NT2/D1 (cell line): ENCODE measurements around the gene RRAS.

Experiments
- DNase-seq: peaks from one replicate; pipeline ENCODE4 v3.0.0-alpha.2; 2011; ENCODE audit warnings: low read depth, low spot score
- H3K27me3 ChIP-seq: 2 replicates; pipeline ENCODE4 v1.6.0; 2011; ENCODE audit warnings: mild to moderate bottlenecking; ENCODE audit not compliant: insufficient read length, insufficient read depth
- H3K36me3 ChIP-seq: 2 replicates; pipeline ENCODE4 v1.6.1; 2011; ENCODE audit warnings: mild to moderate bottlenecking, low read length, mixed read lengths; ENCODE audit not compliant: insufficient read depth, insufficient read length
- H3K4me1 ChIP-seq: 2 replicates; pipeline ENCODE4 v1.5.1; 2011; ENCODE audit not compliant: insufficient read depth, insufficient read length
- H3K4me3 ChIP-seq: 2 replicates; pipeline ENCODE4 v1.5.1; 2011; ENCODE audit warnings: low read depth; ENCODE audit not compliant: insufficient read length
- H3K9ac ChIP-seq: 2 replicates; pipeline ENCODE4 v1.6.0; 2011; ENCODE audit warnings: low read depth; ENCODE audit not compliant: insufficient read length
- H3K9me3 ChIP-seq: 2 replicates; pipeline ENCODE4 v1.5.1; 2011; ENCODE audit warnings: mild to moderate bottlenecking, low read length; ENCODE audit not compliant: insufficient read depth
- SUZ12 ChIP-seq: IDR thresholded peaks from 2 replicates; pipeline ENCODE4 v1.6.1; 2011; ENCODE audit not compliant: insufficient read length, insufficient read depth; ENCODE audit errors: extremely low read depth
- YY1 ChIP-seq: IDR thresholded peaks from 2 replicates; pipeline ENCODE4 v1.6.1; 2011; ENCODE audit not compliant: insufficient read length, insufficient read depth
- ZNF274 ChIP-seq: IDR thresholded peaks from 2 replicates; pipeline ENCODE4 v1.6.1; 2011; ENCODE audit warnings: mild to moderate bottlenecking, low read depth, low read length

RRAS gene

DNA sequence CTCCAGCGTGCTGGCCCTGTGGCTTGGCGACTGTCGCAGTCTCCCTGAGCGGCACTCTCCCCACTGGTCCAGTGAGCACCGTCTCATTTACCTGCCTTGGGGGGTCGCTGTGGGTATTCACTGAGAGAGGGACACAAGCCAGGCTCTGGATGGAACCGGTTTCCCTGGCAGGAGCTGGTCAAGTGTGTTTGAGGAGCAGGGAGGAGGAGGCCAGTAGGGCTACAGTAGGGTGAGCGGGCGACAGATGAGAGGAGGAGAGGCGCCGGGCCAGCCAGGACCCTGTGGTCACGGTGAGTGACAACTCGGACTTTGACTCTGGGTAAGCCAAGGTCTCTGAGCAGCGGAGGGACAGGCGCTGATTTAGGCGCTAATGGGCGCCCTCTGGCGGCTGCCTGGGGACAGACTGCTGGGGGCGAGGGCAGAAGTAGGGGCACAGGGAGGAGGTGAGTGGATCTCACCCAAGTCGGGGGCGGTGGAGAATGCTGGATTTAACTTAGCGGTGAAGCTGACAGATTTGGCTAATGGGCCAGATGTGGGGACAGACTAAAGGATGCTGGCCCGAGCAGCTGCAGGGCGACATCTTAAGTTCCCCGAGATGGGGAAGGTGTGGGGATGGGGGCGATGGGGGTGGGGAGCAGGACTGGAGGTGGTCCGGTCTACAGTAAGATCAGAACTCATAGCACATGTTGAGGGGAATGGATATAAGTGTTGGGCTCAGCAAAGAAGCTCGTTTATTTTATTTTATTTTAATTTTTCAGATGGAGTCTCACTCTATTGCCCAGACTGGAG, 32.4 kb upstream of the RRAS start:
- H3K4me1 ChIP-seq = peaks cover 8% of the 10 kb centered on the region
- peak overlapping the region; percentile 67 for H3K9ac ChIP-seq

DNA sequence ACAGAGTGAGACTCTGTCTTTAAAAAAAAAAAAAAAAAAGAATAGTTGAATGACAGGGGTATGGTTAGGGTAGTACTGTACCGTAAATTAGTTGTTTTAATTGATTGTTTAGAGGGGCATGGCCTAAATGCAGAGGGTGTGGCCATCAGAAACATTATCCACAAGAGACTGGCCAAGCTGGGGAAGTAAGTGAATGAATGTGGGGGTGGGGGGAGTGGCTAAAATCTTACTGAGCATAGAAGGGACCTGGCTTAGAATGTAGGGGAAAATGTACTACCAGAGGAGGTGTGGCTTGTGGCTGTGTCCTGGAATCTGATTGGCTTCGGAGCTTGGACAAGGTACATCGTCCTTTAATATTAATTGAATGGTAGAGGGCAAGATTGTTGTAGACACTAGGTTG, 29.6 kb upstream of the RRAS start:
- Histone ChIP-seq H3K27me3 (no peaks in the 10 kb centered on the region), H3K36me3 (peaks cover 49% of the 10 kb centered on the region), H3K4me1 (peaks cover 9% of the 10 kb centered on the region), H3K4me3 (no peak overlapping the region), H3K9me3 (no peaks in the 10 kb centered on the region), H3K9ac (no peak overlapping the region)
- DNase-seq = no peak
- TF ChIP-seq ZNF274 (no peak), SUZ12 (no peak), YY1 (no peak)

More for the DNA sequence above, 32.4 kb upstream of the RRAS start:
- no peaks in the 10 kb centered on the region for H3K9me3 ChIP-seq
- H3K4me3 ChIP-seq = no peak overlapping the region
- no peak for TF ChIP-seq ZNF274
- TF ChIP-seq SUZ12 = no peak
- TF ChIP-seq YY1 = no peak
- H3K27me3 ChIP-seq = no peaks in the 10 kb centered on the region
- DNase-seq = no peak
- H3K36me3 ChIP-seq = peaks cover 46% of the 10 kb centered on the region

DNA sequence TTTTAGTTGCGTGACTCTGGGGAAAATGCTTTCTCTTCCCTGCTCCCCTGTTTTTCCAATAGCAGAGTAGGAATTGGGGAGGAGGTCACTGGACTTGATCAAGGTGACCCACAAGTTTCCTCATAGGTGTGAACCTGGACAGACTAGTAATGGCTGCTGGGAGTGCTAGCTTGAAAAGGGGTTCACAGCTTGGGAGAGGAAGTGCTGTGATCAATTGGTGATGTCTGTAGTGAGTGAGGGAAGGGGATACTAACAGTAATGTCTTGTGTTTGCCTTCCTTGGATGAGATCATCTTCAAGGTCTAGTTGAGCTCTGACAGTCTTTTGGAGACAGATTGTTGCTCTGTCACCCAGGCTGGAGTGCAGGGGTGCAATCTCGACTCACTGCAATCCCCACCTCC, 27.5 kb upstream of the RRAS start:
- Histone ChIP-seq H3K9me3 (no peaks in the 10 kb centered on the region), H3K9ac (peak overlapping the region; percentile 32), H3K4me3 (no peak overlapping the region), H3K36me3 (peaks cover 47% of the 10 kb centered on the region), H3K4me1 (peaks cover 12% of the 10 kb centered on the region), H3K27me3 (no peaks in the 10 kb centered on the region)
- TF ChIP-seq SUZ12 = no peak
- no peak for DNase-seq

DNA sequence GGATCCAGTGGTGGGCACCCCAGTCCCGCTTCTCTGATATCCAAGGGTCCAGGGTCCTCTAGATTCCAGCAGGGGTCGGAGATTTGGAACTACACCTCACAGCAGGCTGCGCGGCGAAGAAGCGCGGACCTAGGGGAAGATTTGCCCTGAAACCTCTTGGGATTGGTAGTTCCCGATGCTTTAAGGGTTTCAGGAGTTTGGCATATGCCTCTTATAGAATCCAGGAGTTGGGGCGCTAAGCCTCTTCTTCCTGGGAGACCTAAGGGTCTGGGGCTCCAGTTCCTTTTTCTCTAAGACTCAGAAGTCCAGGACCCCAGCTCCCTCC, 26.1 kb upstream of the RRAS start:
- DNase-seq = no peak
- no peak for TF ChIP-seq YY1
- no peak for TF ChIP-seq ZNF274
- TF ChIP-seq SUZ12 = no peak

DNA sequence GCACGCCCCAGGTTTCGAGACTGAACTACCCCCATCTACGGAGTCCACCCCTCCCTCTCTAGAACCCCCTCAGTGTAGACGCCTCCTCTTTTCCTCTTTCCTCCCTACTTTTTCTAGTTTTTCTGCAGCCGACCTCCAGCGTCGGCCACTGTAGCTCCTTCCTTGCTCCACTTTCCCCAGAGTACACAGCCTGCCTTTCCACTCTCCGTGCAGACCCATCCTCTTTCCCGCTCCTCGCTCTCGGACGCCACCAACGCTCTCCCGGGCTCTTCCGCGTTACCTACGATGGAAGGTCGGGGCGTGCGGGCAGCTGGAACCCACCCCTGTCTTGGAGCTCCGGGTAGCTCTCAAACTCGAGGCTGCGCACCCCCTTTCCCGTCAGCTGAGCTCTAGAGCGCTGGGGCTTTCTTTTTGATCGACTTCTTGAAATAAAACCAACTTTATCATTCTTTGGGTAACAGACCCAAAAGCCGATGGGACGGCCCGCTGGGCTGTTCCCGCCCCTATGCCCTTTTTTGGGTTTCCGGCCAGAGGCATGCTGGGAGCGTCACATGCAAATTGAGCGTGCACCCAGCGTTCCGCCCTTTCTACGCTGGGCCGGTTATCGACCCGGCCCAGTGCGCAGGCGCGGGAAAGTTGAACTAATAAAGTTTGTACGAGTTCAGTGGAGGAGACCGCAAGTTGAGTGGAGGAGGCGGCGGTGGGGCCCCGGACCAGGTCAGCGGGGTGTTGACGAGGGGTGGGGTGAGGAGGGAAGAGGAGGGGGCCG, 25.6 kb upstream of the RRAS start, which contains the start of the genes BCL2L12 and IRF3:
Gene BCL2L12, plus strand, starts transcription at position 583 of the 769 bp plus-strand sequence. CDS start 760 bp downstream, outside the sequence.
Gene IRF3, minus strand, starts transcription at position 507 of the 769 bp plus-strand sequence. CDS start 1,019 bp downstream, outside the sequence.
- Histone ChIP-seq H3K9me3 (no peaks in the 10 kb centered on the region), H3K4me1 (peaks cover 4% of the 10 kb centered on the region), H3K36me3 (peaks cover 58% of the 10 kb centered on the region), H3K4me3 (peak within 1 kb of the TSS; percentile 88), H3K27me3 (no peaks in the 10 kb centered on the region), H3K9ac (peak within 1 kb of the TSS; percentile 97)
- TF ChIP-seq SUZ12 (no peak), YY1 (no peak), ZNF274 (no peak)
- peak; percentile 80 for DNase-seq

More for the DNA sequence above, 26.1 kb upstream of the RRAS start:
- Histone ChIP-seq H3K9ac (peak overlapping the region; percentile 87), H3K27me3 (no peaks in the 10 kb centered on the region), H3K4me3 (peak overlapping the region; percentile 88), H3K4me1 (peaks cover 4% of the 10 kb centered on the region), H3K36me3 (peaks cover 55% of the 10 kb centered on the region), H3K9me3 (no peaks in the 10 kb centered on the region)

DNA sequence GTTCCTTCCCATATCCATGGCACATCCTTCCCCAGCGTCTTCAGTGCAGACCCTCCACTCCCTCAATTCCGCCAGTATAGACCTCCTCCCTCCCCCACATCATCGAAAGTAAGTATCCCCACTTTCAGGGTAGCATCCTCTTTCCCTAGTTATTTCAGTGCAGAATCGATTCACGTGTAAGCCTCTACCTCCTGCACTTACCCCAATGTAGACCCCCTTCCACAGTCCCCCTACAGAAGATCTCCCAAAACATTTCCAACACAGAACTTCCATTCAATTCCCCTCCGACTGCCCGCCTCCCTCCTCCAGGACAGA, 25.1 kb upstream of the RRAS start:
- TF ChIP-seq ZNF274 (no peak), SUZ12 (no peak), YY1 (no peak)
- Histone ChIP-seq H3K27me3 (no peaks in the 10 kb centered on the region), H3K4me3 (peak overlapping the region; percentile 88), H3K4me1 (peaks cover 6% of the 10 kb centered on the region), H3K9ac (peak overlapping the region; percentile 97), H3K36me3 (peaks cover 58% of the 10 kb centered on the region), H3K9me3 (no peaks in the 10 kb centered on the region; the same call in 1 of the 2 replicates)
- no peak for DNase-seq

DNA sequence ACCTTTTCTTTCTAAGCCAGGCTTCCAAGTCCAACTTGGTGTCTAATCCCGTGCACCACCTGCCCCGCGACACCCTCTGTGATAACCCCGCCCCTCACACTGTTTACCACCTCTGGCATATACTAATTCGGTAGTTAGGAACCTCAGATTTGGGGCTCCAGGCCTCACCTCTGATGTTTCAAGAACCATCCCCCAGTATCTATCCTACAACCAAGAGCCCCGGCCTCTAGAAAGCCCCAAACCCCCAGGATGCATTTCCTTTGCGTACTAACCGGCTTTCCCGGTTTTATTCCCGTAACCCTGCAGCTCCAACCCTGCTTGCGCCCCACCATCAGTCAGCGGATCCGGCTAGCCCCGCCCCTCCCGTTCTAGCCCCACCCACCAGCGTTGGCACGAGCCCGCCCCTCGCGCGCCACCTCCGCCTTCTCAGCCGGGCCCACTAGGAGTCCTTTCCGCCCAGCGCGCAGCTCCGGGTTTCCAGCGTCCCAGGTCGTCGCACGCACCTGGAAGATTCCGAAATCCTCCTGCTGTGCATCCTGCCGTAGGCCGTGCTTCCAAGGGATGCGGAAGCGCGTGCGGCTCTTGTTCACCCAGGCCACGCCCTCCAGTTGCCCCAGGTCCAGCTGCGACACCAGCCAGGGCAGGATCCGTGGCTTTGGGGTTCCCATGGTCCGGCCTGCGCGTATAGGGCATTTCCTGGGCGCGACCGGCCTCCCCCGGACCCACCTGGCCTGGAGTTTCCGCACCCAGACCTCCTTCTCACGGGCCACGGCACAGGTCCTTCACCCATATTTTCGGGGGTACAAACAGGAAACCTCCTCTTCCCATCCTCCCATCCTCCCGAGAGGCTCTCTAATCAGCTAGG, 24.5 kb upstream of the RRAS start:
- Histone ChIP-seq H3K9me3 (no peaks in the 10 kb centered on the region; the same call in 1 of the 2 replicates), H3K4me3 (peak overlapping the region; percentile 88), H3K4me1 (peaks cover 7% of the 10 kb centered on the region), H3K27me3 (no peaks in the 10 kb centered on the region), H3K9ac (peak overlapping the region; percentile 97), H3K36me3 (peaks cover 58% of the 10 kb centered on the region)
- TF ChIP-seq SUZ12 = no peak
- no peak for TF ChIP-seq ZNF274
- no peak for TF ChIP-seq YY1
- no peak for DNase-seq
